ENCODE data around the gene ENPP1.

GRCh38 chr6:131861381-131861780, 53.6 kb downstream of the ENPP1 start:
- TF ChIP-seq, protein P1, sequence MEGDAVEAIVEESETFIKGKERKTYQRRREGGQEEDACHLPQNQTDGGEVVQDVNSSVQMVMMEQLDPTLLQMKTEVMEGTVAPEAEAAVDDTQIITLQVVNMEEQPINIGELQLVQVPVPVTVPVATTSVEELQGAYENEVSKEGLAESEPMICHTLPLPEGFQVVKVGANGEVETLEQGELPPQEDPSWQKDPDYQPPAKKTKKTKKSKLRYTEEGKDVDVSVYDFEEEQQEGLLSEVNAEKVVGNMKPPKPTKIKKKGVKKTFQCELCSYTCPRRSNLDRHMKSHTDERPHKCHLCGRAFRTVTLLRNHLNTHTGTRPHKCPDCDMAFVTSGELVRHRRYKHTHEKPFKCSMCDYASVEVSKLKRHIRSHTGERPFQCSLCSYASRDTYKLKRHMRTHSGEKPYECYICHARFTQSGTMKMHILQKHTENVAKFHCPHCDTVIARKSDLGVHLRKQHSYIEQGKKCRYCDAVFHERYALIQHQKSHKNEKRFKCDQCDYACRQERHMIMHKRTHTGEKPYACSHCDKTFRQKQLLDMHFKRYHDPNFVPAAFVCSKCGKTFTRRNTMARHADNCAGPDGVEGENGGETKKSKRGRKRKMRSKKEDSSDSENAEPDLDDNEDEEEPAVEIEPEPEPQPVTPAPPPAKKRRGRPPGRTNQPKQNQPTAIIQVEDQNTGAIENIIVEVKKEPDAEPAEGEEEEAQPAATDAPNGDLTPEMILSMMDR (IDR thresholded peaks at IDR 0.05), result no peak
- TF ChIP-seq POLR2A (IDR thresholded peaks at IDR 0.05), result no peak

All from lower leg skin (tissue), 3 donors.